Activated naive CD4-positive, alpha-beta T cell (primary cell): ENCODE results near the gene SBK2.
"Not testable (repeated sequence)": the region's sequence is repeated elsewhere in the genome, so short reads cannot be mapped to it uniquely, and the experiment has no call there.

ENCODE experiments used
- DNase-seq, 4 experiments: peaks; one replicate each; lab custom pipeline; 2025; lab: John Stamatoyannopoulos, UW

SBK2 gene

DNA sequence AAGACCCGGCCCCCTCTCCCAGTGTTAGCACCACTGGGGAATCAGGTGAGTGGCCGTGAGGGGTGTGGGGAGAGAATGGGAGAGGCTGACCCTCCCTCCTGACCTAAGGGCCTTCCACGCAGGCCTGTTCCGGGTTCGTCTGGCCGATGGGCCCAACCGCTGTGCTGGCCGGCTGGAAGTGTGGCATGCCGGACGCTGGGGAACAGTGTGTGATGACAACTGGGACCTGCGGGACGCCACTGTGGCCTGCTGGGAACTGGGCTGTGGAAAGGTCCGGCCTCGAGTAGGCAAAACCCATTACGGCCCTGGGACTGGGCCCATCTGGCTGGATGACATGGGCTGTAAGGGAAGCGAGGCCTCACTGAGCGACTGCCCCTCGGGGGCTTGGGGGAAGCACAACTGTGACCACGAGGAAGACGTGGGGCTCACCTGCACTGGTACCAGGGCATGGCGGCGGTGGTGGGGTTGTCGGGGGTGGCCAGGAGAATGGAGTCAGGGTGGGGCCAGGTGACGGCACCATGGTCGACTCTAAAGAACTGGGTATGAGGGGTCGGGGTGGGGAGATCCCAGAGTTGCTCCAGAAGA lies 36.5 kb downstream of the SBK2 start:
- DNase-seq, result no peak

DNA sequence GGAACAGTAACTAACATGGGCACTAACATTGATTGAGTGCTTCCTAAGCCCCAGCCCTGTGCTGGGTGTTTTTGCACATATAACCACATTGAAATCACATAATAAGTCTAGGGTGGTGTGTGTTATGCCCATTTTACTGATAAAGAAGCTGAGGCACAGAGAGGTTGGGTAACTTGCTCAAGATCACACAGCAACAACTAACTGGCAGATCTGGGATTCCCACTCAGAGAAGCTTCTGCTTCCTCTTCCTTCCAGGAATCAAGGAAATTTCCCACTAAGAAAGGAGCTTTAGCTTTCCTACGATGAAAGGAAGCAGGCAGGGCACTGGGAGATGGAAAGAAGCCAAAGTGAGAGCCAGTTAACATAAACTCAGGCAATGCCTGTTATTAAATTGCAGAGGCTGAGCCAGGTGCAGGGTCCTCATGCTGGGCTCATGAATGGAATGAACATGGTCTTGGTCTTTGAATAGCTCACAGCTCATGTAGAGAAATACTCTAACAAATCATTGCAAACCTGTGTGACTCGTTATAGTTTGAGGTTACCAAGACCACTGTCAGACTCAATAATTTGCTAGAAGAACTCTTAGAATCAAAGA lies 38.6 kb downstream of the SBK2 start:
- no peak for DNase-seq

- no peak for DNase-seq
Observed at GRCh38 chr19:55497763-55498162, 39.2 kb downstream of the SBK2 start.

GRCh38 chr19:55496820-55497219 lies 40.1 kb downstream of the SBK2 start:
- DNase-seq, result not testable (repeated sequence)

DNA sequence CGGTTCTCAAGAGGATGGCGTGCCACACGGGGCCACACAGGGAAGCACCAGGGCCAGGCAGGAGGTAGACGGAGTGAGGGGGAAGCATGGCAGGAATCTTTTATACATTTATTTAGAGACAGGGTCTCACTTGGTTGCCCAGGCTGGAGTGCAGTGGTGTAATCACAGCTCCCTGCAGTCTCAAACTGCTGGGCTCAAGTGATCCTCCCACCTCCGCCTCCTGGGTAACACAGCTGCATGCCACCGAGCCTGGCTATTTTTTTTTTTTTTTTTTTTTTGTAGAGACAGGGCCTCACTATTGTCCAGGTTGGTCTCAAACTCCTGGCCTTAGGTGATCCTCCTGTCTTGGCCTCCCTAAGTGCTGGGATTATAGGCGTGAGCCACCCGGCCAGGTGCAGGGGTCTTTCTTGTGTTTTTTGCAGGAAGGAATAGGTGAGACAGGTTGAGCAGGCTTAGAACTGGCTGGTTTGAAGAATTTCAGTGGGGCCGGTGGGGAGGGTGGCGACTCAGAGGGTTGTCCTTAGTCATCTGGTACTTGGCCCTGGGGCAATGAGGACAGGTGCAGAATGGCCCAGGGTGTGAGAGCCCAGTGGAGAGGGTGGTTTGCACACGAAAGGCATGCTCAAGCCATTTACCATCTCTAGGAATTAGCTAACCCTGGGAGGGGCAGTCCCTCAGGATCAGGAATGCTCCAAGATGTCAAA lies 41.1 kb downstream of the SBK2 start:
- DNase-seq, result no peak

- no peak for DNase-seq
Observed at GRCh38 chr19:55494172-55494761, 42.7 kb downstream of the SBK2 start.

- DNase-seq, result no peak
Observed at GRCh38 chr19:55493645-55494171, 43.2 kb downstream of the SBK2 start.

- DNase-seq, result no peak
Observed at GRCh38 chr19:55493052-55493644, 43.8 kb downstream of the SBK2 start.

GRCh38 chr19:55492362-55492944 lies 44.5 kb downstream of the SBK2 start:
- DNase-seq, result no peak

- DNase-seq, result no peak
Observed at GRCh38 chr19:55491546-55492360, 45.2 kb downstream of the SBK2 start.

DNA sequence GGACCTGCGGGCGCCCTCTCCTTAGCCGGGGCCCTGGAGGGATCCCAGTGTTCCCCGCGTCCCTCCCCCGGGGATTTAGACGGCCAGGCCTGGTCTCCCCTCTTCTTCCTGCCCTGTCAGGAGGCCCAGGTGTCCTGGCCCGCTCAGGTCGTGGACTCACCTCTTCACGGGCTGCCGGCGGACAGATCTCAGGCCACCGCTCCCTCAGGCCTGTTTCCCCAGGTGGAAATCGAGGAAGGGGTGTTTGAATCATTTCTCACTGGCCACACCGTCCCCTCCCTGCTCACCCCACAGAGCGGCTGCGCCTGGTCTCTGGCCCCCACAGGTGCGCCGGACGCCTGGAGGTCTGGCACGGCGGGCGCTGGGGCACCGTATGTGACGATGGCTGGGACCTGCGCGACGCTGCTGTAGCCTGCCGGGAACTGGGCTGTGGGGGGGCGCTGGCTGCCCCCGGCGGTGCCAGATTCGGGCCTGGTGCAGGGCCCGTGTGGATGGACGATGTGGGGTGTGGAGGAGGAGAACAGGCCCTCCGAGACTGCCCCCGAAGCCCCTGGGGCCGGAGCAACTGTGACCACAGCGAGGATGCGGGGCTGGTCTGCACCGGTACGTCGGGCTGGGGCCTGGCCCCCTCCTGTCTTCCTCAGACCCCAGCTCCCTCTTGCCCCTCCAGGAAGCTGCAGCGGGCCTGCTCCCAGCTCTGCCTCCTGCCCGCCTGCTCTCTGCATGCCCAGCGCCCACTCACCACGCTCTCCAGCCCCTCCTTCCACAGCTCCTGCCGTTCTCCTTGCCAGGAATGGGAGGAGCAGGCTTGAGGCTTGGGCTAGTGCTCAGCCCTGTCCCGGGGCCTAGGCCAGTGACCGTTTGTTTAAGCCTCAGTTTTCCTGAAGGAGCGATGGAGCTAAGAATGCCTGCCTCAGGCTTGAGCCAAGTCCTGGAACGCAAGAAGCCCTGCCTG lies 46.2 kb downstream of the SBK2 start:
- no peak for DNase-seq

DNA sequence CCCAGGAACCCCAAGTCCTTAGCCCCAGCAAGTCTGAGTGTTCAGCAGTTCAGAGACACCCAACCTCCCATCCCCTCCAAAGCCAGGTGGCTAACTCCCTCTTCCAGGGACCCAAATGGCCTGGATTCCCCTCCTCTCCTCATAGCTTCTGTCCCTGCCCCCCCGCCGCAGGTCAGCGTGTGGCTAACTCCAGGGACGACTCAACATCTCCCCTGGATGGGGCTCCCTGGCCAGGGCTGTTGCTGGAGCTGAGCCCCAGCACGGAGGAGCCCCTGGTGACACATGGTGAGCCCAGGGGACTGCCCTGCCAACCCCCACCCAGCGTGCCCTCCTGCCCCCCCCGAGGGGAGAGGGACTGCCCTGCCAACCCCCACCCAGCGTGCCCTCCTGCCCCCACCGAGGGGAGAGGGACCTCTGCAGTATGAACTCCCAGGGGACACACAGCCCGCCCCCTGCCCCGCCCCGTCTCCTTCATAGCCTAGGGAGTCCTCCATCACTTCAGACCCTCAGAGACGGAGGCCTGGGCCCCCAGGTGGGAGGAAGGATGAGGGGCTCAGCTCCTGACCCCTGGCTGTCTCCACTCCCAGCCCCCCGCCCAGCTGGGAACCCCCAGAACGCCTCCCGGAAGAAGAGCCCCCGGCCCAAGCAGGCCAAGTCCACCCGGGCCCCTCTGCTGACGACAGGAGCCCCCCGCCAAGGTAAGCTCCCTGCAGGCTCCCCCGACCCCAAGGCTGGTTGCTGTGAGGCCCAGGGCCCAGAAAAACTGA lies 47.0 kb downstream of the SBK2 start:
- no peak for DNase-seq

- DNase-seq, result no peak
Observed at GRCh38 chr19:55488986-55489710, 47.8 kb downstream of the SBK2 start.

DNA sequence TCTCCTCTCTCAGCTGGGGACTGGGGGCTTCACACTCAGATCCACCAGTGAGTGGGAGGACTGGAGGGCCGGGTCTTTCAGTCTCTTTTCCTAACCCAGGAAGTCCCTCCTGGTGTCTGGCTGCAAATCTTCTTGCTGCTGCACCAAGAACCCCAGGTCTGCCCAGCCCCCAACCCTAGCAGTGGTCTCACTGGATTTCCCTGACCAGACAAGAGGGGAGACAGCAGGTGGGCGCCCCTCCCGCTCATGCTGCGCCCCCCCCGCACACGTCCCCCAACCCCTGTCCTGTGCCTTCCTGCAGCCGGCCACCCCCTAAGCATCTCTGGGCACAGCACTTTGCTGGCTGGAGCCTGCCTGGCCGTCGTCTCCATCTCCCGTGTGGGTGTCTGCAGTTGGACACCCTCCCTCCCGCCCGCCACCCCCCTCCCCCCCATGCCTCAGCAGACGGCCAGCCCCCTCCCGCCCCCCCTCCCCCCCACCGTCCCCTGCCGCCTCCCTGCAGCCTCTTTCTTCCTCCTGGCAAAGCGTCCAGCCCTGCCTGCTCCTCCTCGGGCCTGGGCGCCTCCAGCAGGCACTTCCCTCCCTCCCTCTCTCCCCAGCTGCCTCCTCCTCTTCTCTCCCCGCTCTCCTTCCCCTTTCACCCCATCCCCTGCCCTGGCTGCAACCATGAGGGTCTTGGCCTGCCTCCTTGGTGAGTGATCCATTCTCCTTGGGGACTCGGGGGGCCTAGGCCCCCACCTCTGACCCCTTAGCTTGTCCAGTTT lies 48.8 kb downstream of the SBK2 start, which contains the start of gene SSC5D:
Gene SSC5D, plus strand, starts transcription at position 513 of the 764 bp plus-strand sequence. Its CDS starts 154 bp downstream, at position 667.
- no peak for DNase-seq

- DNase-seq, result no peak
Observed at GRCh38 chr19:55486971-55487923, 49.7 kb downstream of the SBK2 start.
